Bronchial epithelial cell (primary cell): Measurements from ENCODE around the gene TMSB4X. TPM values are rescaled to one million over a fixed set of nuclear protein-coding genes. Genes with fewer than 3 reads are reported as not detected.

Experiments
- DNase-seq: peaks from one replicate; pipeline ENCODE4 v3.0.0-alpha.2; 2010; ENCODE audit warnings: low read depth
- FAIRE-seq: peaks from 2 replicates; lab custom pipeline; 2011; peaks lifted over from hg19 to GRCh38; lab: Jason Lieb, UNC
- H3K27me3 ChIP-seq: 2 replicates; pipeline ENCODE4 v1.5.1; 2011; ENCODE audit warnings: low read length; ENCODE audit not compliant: control insufficient read depth, insufficient read depth
- H3K36me3 ChIP-seq: 2 replicates; pipeline ENCODE4 v1.5.1; 2011; ENCODE audit warnings: low read length; ENCODE audit not compliant: control insufficient read depth, insufficient read depth
- H3K4me3 ChIP-seq: 2 replicates; pipeline ENCODE4 v1.5.1; 2011; ENCODE audit warnings: mild to moderate bottlenecking, low read depth, low read length, control low read depth
- CTCF ChIP-seq: IDR thresholded peaks from 2 replicates; pipeline ENCODE4 v1.5.1; 2011; ENCODE audit warnings: mild to moderate bottlenecking, moderate library complexity, low read length, control low read depth, inconsistent platforms; ENCODE audit not compliant: insufficient read depth, severe bottlenecking
- total RNA-seq: library from RNA; depleted of rRNA; stranded (reverse); fragments of >200 nt; gene quantifications from 2 replicates; pipeline ENCODE4 v1.2.1, GENCODE V29; 2014

Gene TMSB4X
- total RNA-seq, 1 donor from 2014 or later = 3,174 TPM

- no peak for FAIRE-seq
- H3K4me3 ChIP-seq = no peak overlapping the region
- no peaks in the 10 kb centered on the region for H3K36me3 ChIP-seq
- no peak for TF ChIP-seq CTCF
- no peaks in the 10 kb centered on the region for H3K27me3 ChIP-seq
- DNase-seq = no peak
Measured at GRCh38 chrX:12951595-12951975, 23.3 kb upstream of the TMSB4X start.

- FAIRE-seq (no peak), DNase-seq (no peak)
- Histone ChIP-seq H3K4me3 (no peak overlapping the region), H3K27me3 (no peaks in the 10 kb centered on the region), H3K36me3 (no peaks in the 10 kb centered on the region)
- TF ChIP-seq CTCF = no peak
Measured at GRCh38 chrX:12953420-12953819, 21.5 kb upstream of the TMSB4X start.

- Histone ChIP-seq H3K27me3 (no peaks in the 10 kb centered on the region), H3K4me3 (no peak overlapping the region), H3K36me3 (no peaks in the 10 kb centered on the region)
- FAIRE-seq (no peak), DNase-seq (no peak)
- TF ChIP-seq CTCF = no peak
Measured at GRCh38 chrX:12954376-12954775, 20.5 kb upstream of the TMSB4X start.

GRCh38 chrX:12954981-12955380, 19.9 kb upstream of the TMSB4X start:
- H3K4me3 ChIP-seq = no peak overlapping the region
- DNase-seq (no peak), FAIRE-seq (no peak)
- no peaks in the 10 kb centered on the region for H3K27me3 ChIP-seq
- no peak for TF ChIP-seq CTCF
- H3K36me3 ChIP-seq = no peaks in the 10 kb centered on the region

- TF ChIP-seq CTCF = no peak
- peak; percentile 66 for DNase-seq
Measured at GRCh38 chrX:12955882-12956703, 18.8 kb upstream of the TMSB4X start.

More at GRCh38 chrX:12955882-12956703, 18.8 kb upstream of the TMSB4X start:
- no peaks in the 10 kb centered on the region for H3K27me3 ChIP-seq
- no peak for FAIRE-seq
- no peak overlapping the region for H3K4me3 ChIP-seq
- no peaks in the 10 kb centered on the region for H3K36me3 ChIP-seq
